SW 1271 (cell line): ENCODE data around the gene AKIRIN2.
"Not testable (repeated sequence)": the region's sequence is repeated elsewhere in the genome, so short reads cannot be mapped to it uniquely, and the experiment has no call there.

Experiments
- DNase-seq, 2 experiments: peaks; one replicate each; lab custom pipeline; 2025; lab: John Stamatoyannopoulos, UW

Gene AKIRIN2

GRCh38 chr6:87687893-87688292 is 14.1 kb downstream of the AKIRIN2 start:
- not testable (repeated sequence) for DNase-seq

- no peak for DNase-seq
These were observed 14.7 kb downstream of the AKIRIN2 start for GRCh38 chr6:87687296-87687695.

DNA sequence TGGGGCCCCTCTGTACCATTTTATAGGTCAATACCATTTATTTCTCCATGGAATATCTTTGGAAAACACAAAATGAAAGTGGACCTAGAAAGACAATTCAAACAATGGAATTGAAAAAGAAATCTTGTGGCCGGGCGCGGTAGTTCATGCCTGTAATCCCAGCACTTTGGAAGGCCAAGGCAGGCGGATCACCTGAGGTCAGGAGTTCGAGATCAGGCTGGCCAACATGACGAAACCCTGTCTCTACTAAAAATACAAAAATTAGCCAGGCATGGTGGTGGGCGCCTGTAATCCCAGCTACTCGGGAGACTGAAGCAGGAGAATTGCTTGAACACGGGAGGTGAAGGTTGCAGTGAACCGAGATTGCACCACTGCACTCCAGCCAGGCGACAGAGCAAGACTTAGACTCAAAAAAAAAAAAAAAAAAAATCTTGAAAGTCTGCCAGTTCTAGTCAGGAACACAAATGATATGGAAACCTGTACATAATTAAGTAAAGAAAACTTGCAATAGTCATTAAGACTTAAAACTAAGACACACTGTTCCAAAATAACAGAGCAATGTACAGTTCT is 15.3 kb downstream of the AKIRIN2 start:
- not testable (repeated sequence) for DNase-seq

- no peak for DNase-seq
These were observed 17.0 kb downstream of the AKIRIN2 start for GRCh38 chr6:87684895-87685654.

GRCh38 chr6:87683890-87684289 is 18.1 kb downstream of the AKIRIN2 start:
- no peak for DNase-seq

- DNase-seq, result peak in 1 of 2 experiments; percentile 20
These were observed 19.7 kb downstream of the AKIRIN2 start for GRCh38 chr6:87682310-87682709.

- no peak for DNase-seq
These were observed 26.9 kb downstream of the AKIRIN2 start for GRCh38 chr6:87675004-87675681.

GRCh38 chr6:87674290-87674689 is 27.7 kb downstream of the AKIRIN2 start:
- no peak for DNase-seq

GRCh38 chr6:87673237-87673636 is 28.8 kb downstream of the AKIRIN2 start:
- no peak for DNase-seq

- DNase-seq, result no peak
These were observed 29.4 kb downstream of the AKIRIN2 start for GRCh38 chr6:87672641-87673040.

- no peak for DNase-seq
These were observed 30.4 kb downstream of the AKIRIN2 start for GRCh38 chr6:87671555-87672029.

DNA sequence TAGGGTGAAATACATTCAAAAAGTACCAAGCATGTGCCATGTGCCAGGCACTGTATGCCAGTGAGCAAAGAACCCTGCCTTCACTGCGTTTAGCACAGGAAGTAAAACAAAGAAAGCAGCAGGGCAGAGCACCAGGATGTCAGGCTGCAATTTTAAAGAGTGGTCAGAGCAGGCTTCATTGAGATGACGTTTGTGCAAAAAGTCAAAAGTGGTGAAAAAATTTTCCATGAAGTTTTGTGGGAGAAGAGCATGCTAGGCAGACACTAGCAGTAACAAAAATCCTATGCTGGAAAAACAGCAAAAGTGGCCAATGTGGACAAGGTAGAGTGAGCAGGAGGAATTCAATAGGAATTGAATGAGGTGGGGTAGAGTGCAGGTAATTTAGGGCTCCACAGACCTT is 31.3 kb downstream of the AKIRIN2 start:
- no peak for DNase-seq

- DNase-seq, result no peak
These were observed 33.0 kb downstream of the AKIRIN2 start for GRCh38 chr6:87669051-87669450.

- no peak for DNase-seq
These were observed 34.0 kb downstream of the AKIRIN2 start for GRCh38 chr6:87668013-87668412.

GRCh38 chr6:87667032-87667431 is 35.0 kb downstream of the AKIRIN2 start:
- no peak for DNase-seq

DNA sequence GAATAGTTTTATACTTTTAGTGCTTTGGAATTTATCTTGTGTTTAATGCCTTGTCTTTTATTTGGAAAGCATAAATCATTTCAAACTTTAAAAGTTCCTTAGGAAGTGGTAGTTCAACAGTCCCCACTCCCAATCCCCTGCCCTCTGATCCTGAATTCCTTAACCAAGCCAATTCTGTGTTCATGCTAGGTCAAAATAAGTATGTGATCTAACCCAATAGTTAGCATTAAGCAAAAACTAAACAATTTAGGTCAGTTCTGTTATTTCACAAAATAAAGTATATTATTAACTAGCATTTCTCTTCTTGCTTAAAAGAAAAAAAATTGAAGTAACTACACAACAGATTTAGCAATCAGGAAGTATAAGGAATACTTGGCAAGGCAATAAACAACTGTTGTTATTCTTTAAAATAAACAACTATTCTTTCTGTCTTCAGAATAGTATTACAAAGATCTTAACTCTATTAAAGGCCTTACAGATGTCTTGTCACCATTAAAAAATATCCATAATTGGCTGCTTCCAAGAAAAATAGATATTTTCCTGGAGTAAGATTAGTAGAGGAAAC is 37.0 kb downstream of the AKIRIN2 start:
- no peak for DNase-seq

GRCh38 chr6:87663434-87663833 is 38.6 kb downstream of the AKIRIN2 start:
- DNase-seq, result no peak

DNA sequence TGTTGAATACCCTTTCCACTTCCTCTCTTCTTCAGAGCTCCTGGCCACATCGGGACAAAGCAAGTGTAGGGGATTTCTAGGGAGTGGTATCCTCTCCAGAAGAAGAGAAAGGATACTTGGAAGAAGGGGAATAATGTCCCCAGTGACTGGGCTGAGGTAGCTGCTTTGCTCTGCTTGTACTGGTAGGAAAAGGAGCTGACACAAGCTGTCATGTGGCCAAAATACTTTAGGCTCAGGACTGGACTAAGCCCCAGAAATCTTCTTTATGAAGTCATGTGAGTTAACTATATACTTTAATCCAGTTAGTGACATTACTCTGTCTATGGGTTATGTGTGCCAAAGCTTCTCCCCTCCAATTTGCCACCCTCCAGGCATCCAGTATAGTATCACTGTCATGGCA is 40.5 kb downstream of the AKIRIN2 start:
- DNase-seq, result no peak

DNA sequence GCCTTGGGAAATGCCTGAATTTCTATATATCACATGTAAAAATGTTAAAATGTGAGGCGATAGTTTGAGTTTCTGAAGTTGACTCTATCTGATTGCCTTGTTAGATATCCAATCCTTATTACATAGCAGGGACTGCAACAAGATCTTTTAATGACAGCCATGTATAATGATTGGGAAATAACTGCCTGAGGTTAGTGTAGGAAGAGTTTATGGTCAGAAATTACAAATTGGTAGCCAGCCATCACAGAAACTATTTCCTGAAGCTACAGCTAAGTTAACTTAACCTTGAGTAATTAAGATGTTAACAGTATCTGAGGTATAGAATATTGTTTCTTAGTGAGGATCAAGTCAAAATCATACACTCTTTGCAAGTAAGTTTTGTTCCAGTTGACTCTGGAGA is 41.0 kb downstream of the AKIRIN2 start:
- DNase-seq, result no peak

- peak; percentile 27 to 32 for DNase-seq
These were observed 41.7 kb downstream of the AKIRIN2 start for GRCh38 chr6:87660226-87660911.

- DNase-seq, result no peak
These were observed 43.5 kb downstream of the AKIRIN2 start for GRCh38 chr6:87658516-87658915.

GRCh38 chr6:87656857-87657256 is 45.2 kb downstream of the AKIRIN2 start:
- DNase-seq, result no peak
